ENCODE measurements around the gene CTSD. TPM values are rescaled to one million over a fixed set of nuclear protein-coding genes. Genes with fewer than 3 reads are reported as not detected.

Gene CTSD
- total and polyA plus RNA-seq, 7 experiments from 2014 or later: 103 to 378 (median 186) TPM

DNA sequence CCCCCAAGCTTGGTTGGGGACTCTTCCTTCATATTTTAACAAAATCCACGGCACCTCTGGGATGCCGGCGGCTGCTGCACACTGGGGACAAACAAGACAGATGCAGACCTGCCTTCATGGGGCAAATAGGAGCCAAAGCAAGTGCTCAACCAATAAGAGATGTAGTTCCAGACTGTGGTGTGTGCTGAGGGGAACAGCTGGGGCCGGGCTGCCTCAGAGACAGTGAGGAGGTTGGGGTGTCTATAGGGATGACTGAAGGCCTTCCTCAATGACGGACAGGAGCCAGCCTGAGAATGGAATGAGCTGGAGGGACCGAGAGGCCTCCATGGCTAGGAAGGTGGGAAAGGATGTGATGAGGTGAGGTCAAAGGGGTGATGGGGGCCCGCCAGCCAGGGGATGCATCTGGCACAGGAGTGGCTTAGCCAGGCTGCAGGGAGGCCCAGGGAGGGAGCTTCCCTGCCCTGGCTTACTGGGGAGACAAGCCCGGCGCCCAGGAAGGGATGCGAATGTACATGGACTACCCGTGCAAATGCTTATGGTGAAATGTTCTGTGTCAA is 10.3 kb upstream of the CTSD start:
- POLR2A ChIA-PET: no interaction called here
- Mint-ChIP-seq H3K36me3 (peaks cover 0 to 1% (median 0%) of the 10 kb centered on the region in 5 donors), H3K4me1 (peaks cover 9 to 33% (median 13%) of the 10 kb centered on the region in 7 donors), H3K4me3 (peak overlapping the region in 1 of 10 donors; percentile 27), H3K27me3 (peaks cover 0 to 17% (median 5%) of the 10 kb centered on the region in 5 donors), H3K9me3 (peaks cover 0 to 2% (median 0%) of the 10 kb centered on the region in 11 donors), H3K27ac (peak overlapping the region in 2 of 9 donors; percentile 38 to 50)
- H3K36me3 ChIP-seq (ENCODE audit: control insufficient read depth in 2 of 3, insufficient read depth in 3 of 3, low read length in 3 of 3): no peaks in the 10 kb centered on the region
- H3K9me3 ChIP-seq (ENCODE audit: control insufficient read depth in 2 of 3, low read length in 3 of 3): no peaks in the 10 kb centered on the region
- ATAC-seq: no peak
- H3K27me3 ChIP-seq (ENCODE audit: control insufficient read depth in 2 of 2, insufficient read depth in 2 of 2, low read length in 2 of 2): no peaks in the 10 kb centered on the region
- peaks cover 6 to 10% of the 10 kb centered on the region in 2 donors for H3K4me1 ChIP-seq (ENCODE audit: control insufficient read depth in 2 of 2, insufficient read depth in 2 of 2, low read length in 2 of 2)
- no peak for DNase-seq
- H3K27ac ChIP-seq (ENCODE audit: low read depth, low read length): no peak overlapping the region
- no peak overlapping the region for H3K4me3 ChIP-seq (ENCODE audit: low read length)
- intact Hi-C loops (cut with micrococcal nuclease): no loop called here
- CTCF ChIA-PET: interaction anchor here (1.3 kb wide), 1 partner anchor 59 kb away, joined by 3 read pairs; no protein-coding TSS in a partner anchor

DNA sequence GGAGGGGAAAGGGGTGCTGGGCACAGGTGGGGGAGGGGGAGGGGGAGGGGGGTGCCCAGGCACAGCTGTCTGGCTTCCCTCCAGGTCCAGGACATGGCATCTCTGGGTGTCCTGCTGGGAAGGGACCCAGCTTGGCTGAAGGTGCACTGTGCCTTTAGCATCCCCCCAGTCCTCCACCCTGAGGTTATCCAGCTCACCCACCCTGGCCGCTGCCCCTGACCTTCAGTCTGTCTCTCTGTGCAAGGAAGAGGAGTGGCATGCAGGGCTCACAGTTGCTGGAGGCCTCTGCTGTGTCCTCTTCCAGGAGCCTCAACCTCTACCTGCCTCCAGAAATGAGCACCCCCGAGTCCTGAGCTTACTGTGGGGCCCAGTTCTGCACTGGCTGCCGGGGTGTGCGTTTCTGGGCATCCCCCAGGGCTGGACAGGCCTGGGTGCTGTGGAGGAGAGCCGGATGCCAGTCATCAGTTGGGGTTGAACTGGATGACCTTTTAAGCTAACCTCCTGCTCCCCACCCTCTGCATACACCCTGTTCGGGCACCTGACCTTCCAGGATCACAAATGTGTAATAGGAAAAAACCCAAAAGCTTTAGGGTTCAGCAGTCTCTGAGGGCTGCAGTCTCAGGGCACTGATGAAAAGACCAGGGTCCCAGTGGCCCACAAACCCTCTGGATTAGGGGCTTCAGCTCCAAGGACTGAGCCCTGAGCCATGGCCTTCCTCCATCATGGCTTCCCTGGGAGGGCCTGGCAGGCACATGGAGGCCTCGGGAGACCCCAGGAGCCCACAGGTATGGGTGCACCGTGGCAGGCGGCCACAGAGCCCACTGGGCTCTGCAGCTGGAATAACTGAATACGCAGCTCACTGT is 9.6 kb upstream of the CTSD start:
- no peak for DNase-seq
- H3K27ac Mint-ChIP-seq: peak overlapping the region in 1 of 9 donors; percentile 33
- Histone ChIP-seq H3K36me3 (ENCODE audit: control insufficient read depth in 2 of 3, insufficient read depth in 3 of 3, low read length in 3 of 3) (no peaks in the 10 kb centered on the region), H3K9me3 (ENCODE audit: control insufficient read depth in 2 of 3, low read length in 3 of 3) (no peaks in the 10 kb centered on the region), H3K4me1 (ENCODE audit: control insufficient read depth in 2 of 2, insufficient read depth in 2 of 2, low read length in 2 of 2) (peaks cover 6 to 10% of the 10 kb centered on the region in 2 donors), H3K27ac (ENCODE audit: low read depth, low read length) (no peak overlapping the region), H3K4me3 (ENCODE audit: low read length) (no peak overlapping the region), H3K27me3 (ENCODE audit: control insufficient read depth in 2 of 2, insufficient read depth in 2 of 2, low read length in 2 of 2) (no peaks in the 10 kb centered on the region)
- peaks cover 9 to 33% (median 13%) of the 10 kb centered on the region in 7 donors for H3K4me1 Mint-ChIP-seq
- H3K27me3 Mint-ChIP-seq: peaks cover 0 to 17% (median 5%) of the 10 kb centered on the region in 5 donors
- peaks cover 0 to 1% (median 0%) of the 10 kb centered on the region in 5 donors for H3K36me3 Mint-ChIP-seq
- intact Hi-C loops (cut with micrococcal nuclease): no loop called here
- H3K4me3 Mint-ChIP-seq: peak overlapping the region in 2 of 10 donors; percentile 23 to 44
- CTCF ChIA-PET: interaction anchor here (1.3 to 2.2 kb wide), 2 partner anchors 59 to 79 kb away, joined by 3 to 8 read pairs; no protein-coding TSS in a partner anchor
- H3K9me3 Mint-ChIP-seq: peaks cover 0 to 2% (median 0%) of the 10 kb centered on the region in 11 donors
- ATAC-seq: no peak
- POLR2A ChIA-PET: no interaction called here

DNA sequence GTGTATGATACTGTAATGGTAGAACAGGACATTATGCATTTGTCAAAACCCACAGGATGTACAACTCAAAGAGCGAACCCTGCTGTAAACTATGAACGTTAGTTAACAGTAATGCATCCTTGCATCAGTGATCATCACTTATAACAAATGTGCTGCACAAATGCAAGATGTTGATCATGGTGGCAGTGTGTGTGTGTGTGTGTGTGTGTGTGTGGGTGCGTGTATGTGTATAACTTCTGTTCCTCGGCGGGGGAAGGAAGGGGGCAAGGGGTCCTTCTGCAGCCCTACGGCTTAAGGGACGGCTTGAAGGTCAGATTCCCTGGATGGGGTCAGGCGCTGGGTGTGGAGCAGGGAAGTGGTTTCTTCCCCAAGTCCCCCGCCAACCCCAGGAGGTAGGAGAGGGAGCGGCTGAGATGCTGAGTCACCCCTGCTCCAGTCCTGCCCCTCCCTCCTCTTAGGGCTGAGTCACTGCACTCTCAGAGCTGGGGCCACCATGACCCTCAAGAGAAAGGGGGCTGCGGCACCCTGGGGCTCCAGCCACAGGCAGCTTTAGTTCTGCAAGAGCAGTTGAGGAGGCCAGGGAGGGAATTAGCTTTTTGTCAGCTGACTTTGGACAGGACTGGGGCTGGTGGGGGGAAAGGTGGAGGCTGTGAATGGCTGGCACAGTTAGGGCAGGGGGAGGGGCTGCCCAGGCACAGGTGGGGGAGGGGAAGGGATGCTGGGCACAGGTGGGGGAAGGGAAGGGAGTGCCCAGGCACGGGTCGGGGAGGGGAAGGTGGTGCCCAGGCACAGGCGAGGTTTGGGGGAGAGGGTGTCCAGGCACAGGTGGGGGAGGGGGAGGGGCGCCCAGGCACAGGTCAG is 8.8 kb upstream of the CTSD start:
- peaks cover 9 to 34% (median 13%) of the 10 kb centered on the region in 7 donors for H3K4me1 Mint-ChIP-seq
- H3K9me3 Mint-ChIP-seq: peaks cover 0 to 2% (median 0%) of the 10 kb centered on the region in 11 donors
- intact Hi-C loops (cut with micrococcal nuclease): loop anchor here in 1 of 2 donors (1.0 kb wide), 1 partner anchor 79 kb away; no protein-coding TSS in a partner anchor
- ChIA-PET CTCF (interaction anchor here (0.6 to 2.2 kb wide), 2 partner anchors 61 to 79 kb away, joined by 3 to 8 read pairs; no protein-coding TSS in a partner anchor), POLR2A (no interaction called here)
- H3K27me3 Mint-ChIP-seq: peaks cover 0 to 17% (median 5%) of the 10 kb centered on the region in 5 donors
- DNase-seq (peak in 4 of 9 donors; percentile 26 to 56 (median 39)), ATAC-seq (peak; percentile 82)
- no peak overlapping the region for H3K4me3 ChIP-seq (ENCODE audit: low read length)
- peak overlapping the region; percentile 10 to 74 (median 58) for H3K4me3 Mint-ChIP-seq
- no peaks in the 10 kb centered on the region for H3K36me3 ChIP-seq (ENCODE audit: control insufficient read depth in 2 of 3, insufficient read depth in 3 of 3, low read length in 3 of 3)
- H3K27me3 ChIP-seq (ENCODE audit: control insufficient read depth in 2 of 2, insufficient read depth in 2 of 2, low read length in 2 of 2): no peaks in the 10 kb centered on the region
- peaks cover 6 to 10% of the 10 kb centered on the region in 2 donors for H3K4me1 ChIP-seq (ENCODE audit: control insufficient read depth in 2 of 2, insufficient read depth in 2 of 2, low read length in 2 of 2)
- no peak overlapping the region for H3K27ac ChIP-seq (ENCODE audit: low read depth, low read length)
- no peaks in the 10 kb centered on the region for H3K9me3 ChIP-seq (ENCODE audit: control insufficient read depth in 2 of 3, low read length in 3 of 3)
- H3K36me3 Mint-ChIP-seq: peaks cover 0 to 1% (median 0%) of the 10 kb centered on the region in 5 donors
- peak overlapping the region in 7 of 9 donors; percentile 4 to 87 (median 62) for H3K27ac Mint-ChIP-seq

DNA sequence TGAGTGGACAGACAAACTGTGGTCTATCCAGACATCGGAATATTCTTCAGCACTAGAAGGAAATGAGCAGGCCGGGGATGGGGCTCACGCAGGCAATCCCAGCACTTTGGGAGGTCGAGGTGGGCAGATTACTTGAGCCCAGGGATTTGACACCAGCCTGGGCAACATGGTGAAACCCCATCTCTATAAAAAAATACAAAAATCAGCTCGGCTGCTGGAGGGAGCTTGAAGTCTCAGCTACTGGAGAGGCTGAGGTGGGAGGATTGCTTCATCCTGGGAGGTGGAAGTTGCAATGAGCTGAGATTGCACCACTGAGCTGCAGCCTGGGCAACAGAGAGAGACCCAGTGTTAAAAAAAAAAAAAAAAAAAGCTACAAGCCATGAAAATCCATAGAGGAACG is 8.0 kb upstream of the CTSD start:
- Histone ChIP-seq H3K9me3 (ENCODE audit: control insufficient read depth in 2 of 3, low read length in 3 of 3) (no peaks in the 10 kb centered on the region), H3K36me3 (ENCODE audit: control insufficient read depth in 2 of 3, insufficient read depth in 3 of 3, low read length in 3 of 3) (no peaks in the 10 kb centered on the region), H3K4me3 (ENCODE audit: low read length) (no peak overlapping the region), H3K27me3 (ENCODE audit: control insufficient read depth in 2 of 2, insufficient read depth in 2 of 2, low read length in 2 of 2) (no peaks in the 10 kb centered on the region), H3K27ac (ENCODE audit: low read depth, low read length) (no peak overlapping the region), H3K4me1 (ENCODE audit: control insufficient read depth in 2 of 2, insufficient read depth in 2 of 2, low read length in 2 of 2) (peaks cover 6 to 10% of the 10 kb centered on the region in 2 donors)
- H3K36me3 Mint-ChIP-seq: peaks cover 0 to 1% (median 0%) of the 10 kb centered on the region in 5 donors
- peaks cover 0 to 1% (median 0%) of the 10 kb centered on the region in 11 donors for H3K9me3 Mint-ChIP-seq
- POLR2A ChIA-PET: no interaction called here
- peaks cover 0 to 16% (median 5%) of the 10 kb centered on the region in 5 donors for H3K27me3 Mint-ChIP-seq
- peak overlapping the region in 3 of 9 donors; percentile 4 to 87 (median 62) for H3K27ac Mint-ChIP-seq
- intact Hi-C loops (cut with micrococcal nuclease): loop anchor here in 1 of 2 donors (1.0 kb wide), 1 partner anchor 78 kb away; no protein-coding TSS in a partner anchor
- ATAC-seq (peak; percentile 22), DNase-seq (no peak)
- peaks cover 9 to 34% (median 13%) of the 10 kb centered on the region in 7 donors for H3K4me1 Mint-ChIP-seq
- CTCF ChIA-PET: interaction anchor here (2.2 kb wide), 1 partner anchor 78 kb away, joined by 8 read pairs; no protein-coding TSS in a partner anchor
- peak overlapping the region in 4 of 10 donors; percentile 15 to 71 (median 58) for H3K4me3 Mint-ChIP-seq

DNA sequence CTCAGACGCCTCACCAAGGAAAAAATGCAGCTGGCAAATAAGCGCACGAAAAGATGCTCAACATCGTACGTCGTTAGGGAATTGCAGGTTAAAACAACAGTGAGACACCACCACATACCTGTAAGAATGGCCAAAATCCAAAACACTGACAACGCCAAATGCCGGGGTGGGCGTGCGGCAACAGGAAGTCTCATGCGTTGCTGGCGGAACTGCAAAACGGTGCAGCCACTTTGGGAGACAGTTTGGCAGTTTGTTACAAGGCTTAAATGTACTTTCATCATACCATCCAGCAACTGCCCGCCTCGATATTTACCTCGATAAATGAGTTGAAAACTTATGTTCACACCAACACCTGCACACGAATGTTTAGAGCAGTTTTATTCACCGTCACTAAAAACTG is 7.5 kb upstream of the CTSD start:
- Mint-ChIP-seq H3K4me1 (peaks cover 9 to 34% (median 13%) of the 10 kb centered on the region in 7 donors), H3K9me3 (no peaks in the 10 kb centered on the region), H3K27me3 (peaks cover 0 to 15% (median 5%) of the 10 kb centered on the region in 5 donors), H3K36me3 (peaks cover 0 to 1% (median 0%) of the 10 kb centered on the region in 5 donors), H3K27ac (no peak overlapping the region), H3K4me3 (no peak overlapping the region)
- H3K27ac ChIP-seq (ENCODE audit: low read depth, low read length): no peak overlapping the region
- H3K36me3 ChIP-seq (ENCODE audit: control insufficient read depth in 2 of 3, insufficient read depth in 3 of 3, low read length in 3 of 3): no peaks in the 10 kb centered on the region
- ChIA-PET CTCF (interaction anchor here (2.2 kb wide), 1 partner anchor 77 kb away, joined by 8 read pairs; no protein-coding TSS in a partner anchor), POLR2A (interaction anchor here (0.7 kb wide), 1 partner anchor 10 kb away, joined by 3 read pairs; no protein-coding TSS in a partner anchor)
- ATAC-seq (no peak), DNase-seq (peak in 1 of 9 donors; percentile 5)
- H3K4me3 ChIP-seq (ENCODE audit: low read length): no peak overlapping the region
- no peaks in the 10 kb centered on the region for H3K9me3 ChIP-seq (ENCODE audit: control insufficient read depth in 2 of 3, low read length in 3 of 3)
- H3K27me3 ChIP-seq (ENCODE audit: control insufficient read depth in 2 of 2, insufficient read depth in 2 of 2, low read length in 2 of 2): no peaks in the 10 kb centered on the region
- intact Hi-C loops (cut with micrococcal nuclease): no loop called here
- peaks cover 6 to 10% of the 10 kb centered on the region in 2 donors for H3K4me1 ChIP-seq (ENCODE audit: control insufficient read depth in 2 of 2, insufficient read depth in 2 of 2, low read length in 2 of 2)
